Activated T-helper 17 cell treated with anti-CD3 and anti-CD28 coated beads, Interleukin-2, amount 50 U/mL, for 72 hours (primary cell): Measurements from ENCODE around the gene CNGA1. TPM values are rescaled to one million over a fixed set of nuclear protein-coding genes. Genes with fewer than 3 reads are reported as not detected.

Experiments used
- ATAC-seq: fragments of 150-1000 bp; cut with Tn5 transposase; replicated peaks from 2 replicates; pipeline ENCODE4 v1.10.0; 2021; ENCODE audit warnings: mild to moderate bottlenecking, moderate library complexity
- H3K27ac Mint-ChIP-seq: one replicate; pipeline ENCODE4 v1.8.0; 2022; ENCODE audit warnings: mixed read lengths
- H3K27me3 Mint-ChIP-seq: one replicate; pipeline ENCODE4 v1.8.0; 2022; ENCODE audit warnings: mixed read lengths
- H3K36me3 Mint-ChIP-seq: one replicate; pipeline ENCODE4 v1.8.0; 2022; ENCODE audit warnings: low read depth, mild to moderate bottlenecking, mixed read lengths
- H3K4me1 Mint-ChIP-seq: one replicate; pipeline ENCODE4 v1.8.0; 2022; ENCODE audit warnings: mixed read lengths
- H3K4me3 Mint-ChIP-seq: one replicate; pipeline ENCODE4 v1.8.0; 2022; ENCODE audit warnings: mild to moderate bottlenecking, mixed read lengths
- H3K9me3 Mint-ChIP-seq: one replicate; pipeline ENCODE4 v1.8.0; 2022; ENCODE audit warnings: mixed read lengths
- total RNA-seq, 2 donors: library from RNA; stranded (reverse); gene quantifications; one replicate each; pipeline ENCODE4 v1.2.3, GENCODE V29; 2022

The CNGA1 gene
- total RNA-seq, 2 donors from 2014 or later = 0.24 TPM; not detected in 1

DNA sequence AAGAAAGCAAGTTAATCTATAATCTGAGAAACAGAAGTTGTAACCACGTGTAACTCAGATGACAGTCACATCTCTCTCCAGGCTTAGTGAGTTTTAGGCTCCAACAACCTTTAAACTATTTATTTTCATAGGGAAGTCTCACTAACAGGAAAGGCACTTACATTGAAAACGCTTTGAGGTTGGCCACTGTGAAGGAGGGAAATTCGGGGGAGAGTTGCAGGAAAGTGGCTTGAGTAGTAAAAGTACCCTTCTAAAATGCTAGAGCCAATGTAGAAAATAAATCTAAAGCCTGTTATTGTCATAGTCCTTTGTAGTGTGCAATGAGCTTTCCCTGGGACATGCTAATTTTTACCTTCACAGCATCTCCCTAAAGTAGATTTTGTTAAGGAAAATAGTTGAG is 101.1 kb downstream of the CNGA1 start:
- Mint-ChIP-seq H3K4me1 (peaks cover 15% of the 10 kb centered on the region), H3K27ac (no peak overlapping the region), H3K4me3 (peak overlapping the region; percentile 88)

DNA sequence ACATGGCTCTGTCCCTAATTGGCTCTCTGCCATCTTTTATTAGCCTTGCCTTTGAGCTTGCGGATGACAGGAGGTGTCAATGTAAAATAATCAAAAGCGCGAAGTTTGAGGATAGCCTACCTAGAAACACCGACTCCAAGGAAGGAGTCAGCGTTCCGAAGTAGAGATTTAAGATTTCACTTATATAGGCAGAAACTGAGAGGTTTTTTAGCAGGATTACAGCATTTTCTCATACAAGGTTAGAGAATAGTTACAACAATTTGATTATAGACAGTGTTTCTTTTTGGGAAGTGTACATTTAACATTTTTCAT is 101.6 kb downstream of the CNGA1 start:
- peak; percentile 26 for ATAC-seq
- peaks cover 40% of the 10 kb centered on the region for H3K36me3 Mint-ChIP-seq
- H3K9me3 Mint-ChIP-seq = peaks cover 5% of the 10 kb centered on the region
- no peaks in the 10 kb centered on the region for H3K27me3 Mint-ChIP-seq
- peak overlapping the region; percentile 82 for H3K27ac Mint-ChIP-seq
- peaks cover 15% of the 10 kb centered on the region for H3K4me1 Mint-ChIP-seq
- H3K4me3 Mint-ChIP-seq = peak overlapping the region; percentile 88

More for the DNA sequence above, 101.1 kb downstream of the CNGA1 start:
- Mint-ChIP-seq H3K27me3 (no peaks in the 10 kb centered on the region), H3K36me3 (peaks cover 35% of the 10 kb centered on the region), H3K9me3 (peaks cover 5% of the 10 kb centered on the region)
- no peak for ATAC-seq

DNA sequence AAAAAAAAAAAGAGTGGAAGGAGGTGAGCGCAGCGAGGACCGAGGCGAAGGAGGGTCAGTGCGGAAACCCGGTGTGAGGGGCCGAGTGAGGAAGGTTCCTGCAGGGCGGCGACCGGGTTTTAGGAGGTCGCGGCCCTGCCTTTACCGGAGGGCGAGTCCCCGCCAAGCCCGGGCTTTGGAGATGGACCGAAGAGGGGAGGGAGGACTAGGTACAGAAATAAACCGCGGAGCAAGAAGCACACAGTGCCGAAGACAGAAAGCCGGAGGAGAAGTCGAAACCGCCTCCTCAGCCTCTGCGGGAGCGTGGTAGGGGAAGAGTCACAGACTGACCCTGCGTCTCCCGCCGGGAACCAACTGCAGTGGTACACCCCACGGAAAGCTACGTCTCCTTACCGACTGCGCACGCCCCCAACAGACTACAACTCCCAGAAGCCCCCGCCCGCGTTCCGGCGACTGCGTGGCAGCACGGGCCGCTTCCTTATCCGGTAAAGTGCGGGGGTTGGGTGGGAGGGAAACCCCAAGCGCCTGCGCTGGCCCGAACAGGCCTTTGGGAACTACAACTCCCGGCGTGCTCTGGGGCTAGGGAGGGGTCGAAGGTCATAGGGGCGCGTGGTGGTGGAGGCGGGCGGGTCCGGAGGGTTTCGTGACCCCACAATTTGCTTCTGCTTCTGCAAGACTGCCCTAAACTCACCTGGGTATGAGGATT is 102.1 kb downstream of the CNGA1 start, which contains the start of gene NFXL1:
Gene NFXL1 (minus strand): TSS at position 364 of the 706 bp plus-strand sequence. CDS start 380 bp downstream, outside the sequence.
- ATAC-seq = peak; percentile 97
- Mint-ChIP-seq H3K36me3 (peaks cover 42% of the 10 kb centered on the region), H3K9me3 (peaks cover 5% of the 10 kb centered on the region), H3K27ac (peak within 1 kb of the TSS; percentile 82), H3K27me3 (no peaks in the 10 kb centered on the region), H3K4me3 (peak within 1 kb of the TSS; percentile 88), H3K4me1 (peaks cover 15% of the 10 kb centered on the region)

DNA sequence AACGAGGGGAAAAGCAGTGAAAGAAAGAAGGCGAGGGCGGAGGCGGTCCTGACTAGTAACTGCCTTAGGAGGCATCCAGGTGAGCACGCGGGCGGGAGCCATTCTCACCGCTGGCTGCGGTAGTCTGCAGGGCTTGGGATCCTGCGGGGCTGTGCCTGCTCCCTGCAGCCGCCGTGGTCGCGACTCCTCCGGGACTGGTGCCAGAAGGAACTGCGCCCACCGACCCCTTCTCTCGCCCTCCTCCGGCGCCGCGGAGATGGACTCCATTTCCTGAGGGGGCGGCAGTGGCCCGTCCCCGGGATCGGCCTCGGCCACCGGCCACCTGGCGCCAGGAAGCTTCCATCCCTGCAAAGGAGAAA is 102.6 kb downstream of the CNGA1 start:
- peaks cover 4% of the 10 kb centered on the region for H3K9me3 Mint-ChIP-seq
- peak overlapping the region; percentile 82 for H3K27ac Mint-ChIP-seq
- H3K4me3 Mint-ChIP-seq = peak overlapping the region; percentile 88
- peak; percentile 37 for ATAC-seq
- peaks cover 19% of the 10 kb centered on the region for H3K4me1 Mint-ChIP-seq
- H3K36me3 Mint-ChIP-seq = peaks cover 47% of the 10 kb centered on the region
- H3K27me3 Mint-ChIP-seq = no peaks in the 10 kb centered on the region

DNA sequence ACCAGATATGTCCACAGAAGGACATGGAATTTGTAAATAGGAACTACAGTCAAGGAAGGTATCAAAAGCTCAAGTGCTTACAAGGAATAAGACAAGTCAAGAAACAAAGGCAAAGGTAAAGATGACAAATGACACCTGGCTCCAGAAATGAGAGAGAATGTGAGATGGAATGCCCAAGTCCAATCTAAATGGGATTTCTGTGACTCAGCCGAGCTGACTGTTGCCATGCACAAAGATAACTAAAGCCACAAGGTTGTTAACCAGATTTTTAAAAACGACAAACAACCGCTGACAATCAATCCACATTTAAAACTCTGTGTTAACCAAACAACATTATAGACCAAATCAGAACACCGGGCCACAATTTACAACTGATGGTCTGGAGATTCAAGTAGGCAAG is 103.2 kb downstream of the CNGA1 start:
- Mint-ChIP-seq H3K9me3 (no peaks in the 10 kb centered on the region), H3K27me3 (no peaks in the 10 kb centered on the region), H3K36me3 (peaks cover 52% of the 10 kb centered on the region), H3K27ac (peak overlapping the region; percentile 82), H3K4me3 (peak overlapping the region; percentile 88), H3K4me1 (peaks cover 19% of the 10 kb centered on the region)
- ATAC-seq = no peak

DNA sequence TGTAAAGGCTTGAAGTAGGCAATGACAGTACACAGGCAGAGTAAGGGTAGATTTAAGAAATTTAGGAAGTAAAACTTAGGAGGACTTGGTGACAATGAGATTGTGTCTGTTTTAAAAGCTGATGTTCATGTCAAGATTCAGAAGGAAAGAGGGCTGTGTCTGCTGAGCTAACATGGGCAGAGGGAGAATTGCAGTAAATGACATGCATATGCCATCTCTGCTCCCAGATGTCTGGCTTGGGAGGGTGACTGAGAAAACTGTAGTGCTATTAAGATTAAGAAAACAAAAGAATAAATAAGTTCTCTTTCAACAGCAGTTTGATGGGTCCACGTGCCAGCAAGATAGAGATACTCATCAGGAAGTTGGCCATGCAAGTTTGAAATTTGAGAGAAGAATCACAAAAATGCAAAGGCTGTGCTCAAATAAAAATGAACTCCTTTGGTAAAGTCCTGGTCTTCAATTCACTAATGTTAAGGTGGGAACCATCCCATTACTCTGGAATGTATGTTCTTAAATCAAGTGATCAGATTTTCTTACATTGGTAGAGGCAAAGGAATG is 109.3 kb downstream of the CNGA1 start:
- no peaks in the 10 kb centered on the region for H3K27me3 Mint-ChIP-seq
- H3K4me1 Mint-ChIP-seq = peaks cover 3% of the 10 kb centered on the region
- H3K36me3 Mint-ChIP-seq = peaks cover 87% of the 10 kb centered on the region
- H3K27ac Mint-ChIP-seq = no peak overlapping the region
- no peak for ATAC-seq
- no peaks in the 10 kb centered on the region for H3K9me3 Mint-ChIP-seq
- no peak overlapping the region for H3K4me3 Mint-ChIP-seq

DNA sequence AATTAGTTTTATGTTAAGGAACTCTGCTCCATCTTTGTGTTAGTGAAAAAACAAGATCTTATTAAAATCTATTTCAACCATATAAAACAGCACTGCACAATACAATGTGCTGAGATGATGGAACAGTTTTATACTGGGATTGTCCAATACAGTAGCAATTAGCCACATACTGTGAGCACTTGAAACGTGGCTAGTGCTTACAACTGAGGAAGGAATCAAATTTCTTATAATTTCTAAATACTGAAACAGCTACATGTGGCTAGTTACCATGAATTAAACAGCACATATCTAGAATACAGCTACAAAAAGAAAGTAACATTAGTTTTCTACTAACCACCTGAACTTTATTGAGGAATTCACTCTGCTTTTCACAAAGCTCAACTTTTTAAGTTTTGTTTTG is 116.8 kb downstream of the CNGA1 start:
- no peak overlapping the region for H3K27ac Mint-ChIP-seq
- no peaks in the 10 kb centered on the region for H3K9me3 Mint-ChIP-seq
- H3K27me3 Mint-ChIP-seq = no peaks in the 10 kb centered on the region
- H3K4me1 Mint-ChIP-seq = no peaks in the 10 kb centered on the region
- peaks cover 93% of the 10 kb centered on the region for H3K36me3 Mint-ChIP-seq
- no peak for ATAC-seq
- no peak overlapping the region for H3K4me3 Mint-ChIP-seq

DNA sequence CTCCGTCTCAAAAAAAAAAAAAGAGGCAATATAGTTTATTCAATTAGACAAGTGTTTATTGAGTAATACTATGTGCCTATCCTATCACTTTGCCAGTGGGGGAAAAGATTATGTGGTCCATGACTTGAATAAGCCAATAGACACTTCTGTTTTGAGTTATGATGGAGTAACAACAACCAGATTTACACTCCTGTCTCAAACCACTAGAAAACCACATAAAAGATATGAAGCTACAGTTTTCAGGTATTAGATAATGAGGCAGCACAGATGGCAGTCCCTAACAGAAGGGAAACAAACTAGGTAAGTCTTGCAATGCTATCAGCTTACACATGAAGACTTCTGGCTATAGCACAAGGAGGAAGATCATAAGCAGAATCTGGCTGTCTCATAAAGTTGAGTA is 124.6 kb downstream of the CNGA1 start:
- ATAC-seq = peak; percentile 95
- no peaks in the 10 kb centered on the region for H3K27me3 Mint-ChIP-seq
- H3K27ac Mint-ChIP-seq = no peak overlapping the region
- H3K4me1 Mint-ChIP-seq = peaks cover 6% of the 10 kb centered on the region
- no peaks in the 10 kb centered on the region for H3K9me3 Mint-ChIP-seq
- peaks cover 98% of the 10 kb centered on the region for H3K36me3 Mint-ChIP-seq
- H3K4me3 Mint-ChIP-seq = no peak overlapping the region

Other genes with a start within 250 kb of the CNGA1 start
- gene CORIN, start 178.6 kb downstream of the CNGA1 start, total RNA-seq = under 1 TPM; 0.26 to 0.41 TPM
- 10 to 100 TPM; 10.9 to 12.4 TPM for gene NFXL1, start 102.1 kb downstream of the CNGA1 start, total RNA-seq
- gene NIPAL1, start 91 bp upstream of the CNGA1 start, total RNA-seq = 1 to 10 TPM; 1.3 to 3.9 TPM
- 10 to 100 TPM; 26.8 to 28.8 TPM for gene TXK, start 117.6 kb upstream of the CNGA1 start, total RNA-seq